ENCODE data around the gene SMLR1.

SMLR1 gene

DNA sequence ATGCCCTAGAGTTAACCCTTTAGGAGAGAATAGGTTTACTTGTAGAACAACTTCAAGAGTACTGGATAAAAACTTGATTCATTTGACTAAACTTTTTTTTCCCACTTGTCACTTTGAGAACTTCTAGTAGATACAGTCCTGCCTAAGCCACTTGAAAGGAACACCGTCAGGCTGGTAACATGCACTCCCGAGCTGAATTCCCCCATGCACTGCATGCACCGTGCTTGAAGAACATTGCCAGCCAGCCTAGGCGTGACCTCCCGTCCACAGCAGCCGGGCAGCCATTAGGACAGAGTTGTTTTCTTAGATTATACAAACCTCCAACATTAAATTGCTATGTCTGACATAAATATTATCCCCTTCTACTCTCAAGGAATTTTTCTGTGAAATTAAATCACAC is 52.6 kb downstream of the SMLR1 start:
- Histone ChIP-seq H3K36me3 (ENCODE audit: control insufficient read depth, low read depth, low read length) (no peaks in the 10 kb centered on the region), H3K9me3 (ENCODE audit: control insufficient read depth, low read depth, low read length) (no peaks in the 10 kb centered on the region), H3K4me1 (ENCODE audit: control insufficient read depth, low read depth, low read length) (no peaks in the 10 kb centered on the region), H3K27me3 (ENCODE audit: control insufficient read depth, insufficient read depth, low read length) (no peaks in the 10 kb centered on the region), H3K4me3 (ENCODE audit: low read length) (no peak overlapping the region), H3K9ac (ENCODE audit: low read length) (no peak overlapping the region), H3K27ac (ENCODE audit: low read length) (no peak overlapping the region)

DNA sequence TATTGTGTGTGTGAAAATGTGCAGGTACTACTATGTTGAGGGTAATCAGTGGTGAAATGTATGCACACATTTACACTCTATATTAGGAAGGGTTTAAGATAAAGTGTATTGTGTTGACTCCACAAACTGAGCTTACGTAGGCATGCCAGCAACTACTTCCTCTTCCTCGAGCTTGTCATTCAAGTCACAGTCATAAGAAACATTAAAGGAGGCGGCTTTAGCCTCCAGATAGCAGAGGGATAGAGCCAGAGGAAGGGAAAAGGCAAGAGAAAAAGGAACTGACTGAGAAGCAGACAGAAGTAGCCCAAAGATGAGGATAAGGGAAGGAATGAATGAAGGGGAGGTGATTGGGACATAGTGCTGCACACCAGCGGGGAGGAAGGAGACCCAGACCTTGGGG is 55.2 kb downstream of the SMLR1 start:
- Histone ChIP-seq H3K4me3 (ENCODE audit: low read length) (no peak overlapping the region), H3K27me3 (ENCODE audit: control insufficient read depth, insufficient read depth, low read length) (no peaks in the 10 kb centered on the region), H3K36me3 (ENCODE audit: control insufficient read depth, low read depth, low read length) (no peaks in the 10 kb centered on the region), H3K9me3 (ENCODE audit: control insufficient read depth, low read depth, low read length) (no peaks in the 10 kb centered on the region), H3K27ac (ENCODE audit: low read length) (no peak overlapping the region), H3K9ac (ENCODE audit: low read length) (no peak overlapping the region), H3K4me1 (ENCODE audit: control insufficient read depth, low read depth, low read length) (no peaks in the 10 kb centered on the region)

DNA sequence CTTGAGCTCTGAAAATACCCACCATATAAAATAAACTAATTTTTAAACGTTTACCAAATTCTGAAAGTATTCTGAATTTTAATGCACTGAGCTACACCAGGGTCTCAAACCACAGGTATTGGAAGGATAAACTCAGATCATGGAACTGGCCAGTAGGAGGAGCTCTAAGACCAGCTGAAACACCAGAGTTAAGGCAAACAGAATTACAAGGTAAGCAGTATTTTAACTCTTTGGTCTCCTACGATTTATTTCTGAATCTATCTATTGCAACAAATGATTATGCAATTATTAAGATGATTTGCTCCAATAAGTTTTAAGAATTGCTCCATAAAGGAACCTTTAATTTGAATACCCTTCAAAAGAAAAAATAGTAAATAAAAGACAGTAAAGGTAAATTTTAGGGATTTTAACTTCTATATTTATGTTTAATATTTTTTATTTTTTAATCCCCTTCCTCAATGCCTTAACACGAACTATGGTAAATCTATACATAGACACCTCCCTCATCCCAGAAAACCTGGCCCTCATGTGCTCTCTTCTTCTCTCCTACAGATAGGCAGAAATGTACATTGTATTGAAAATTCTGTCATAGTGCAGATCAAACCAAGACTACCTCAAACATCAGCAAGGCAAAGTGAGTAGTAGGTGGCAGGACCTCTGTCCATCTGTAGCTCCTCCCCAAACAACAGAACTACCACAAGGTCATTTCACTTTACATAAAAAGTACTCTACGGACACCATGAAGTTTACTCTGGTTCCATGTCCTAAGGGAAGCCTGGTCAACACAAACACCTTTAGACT is 58.4 kb downstream of the SMLR1 start:
- Histone ChIP-seq H3K36me3 (ENCODE audit: control insufficient read depth, low read depth, low read length) (peaks cover 5% of the 10 kb centered on the region), H3K27me3 (ENCODE audit: control insufficient read depth, insufficient read depth, low read length) (no peaks in the 10 kb centered on the region), H3K9ac (ENCODE audit: low read length) (no peak overlapping the region), H3K27ac (ENCODE audit: low read length) (no peak overlapping the region), H3K4me3 (ENCODE audit: low read length) (no peak overlapping the region), H3K9me3 (ENCODE audit: control insufficient read depth, low read depth, low read length) (no peaks in the 10 kb centered on the region), H3K4me1 (ENCODE audit: control insufficient read depth, low read depth, low read length) (no peaks in the 10 kb centered on the region)

Data from iPS-18a (cell line).